ENCODE data around the gene TMEM107.

The TMEM107 gene

DNA sequence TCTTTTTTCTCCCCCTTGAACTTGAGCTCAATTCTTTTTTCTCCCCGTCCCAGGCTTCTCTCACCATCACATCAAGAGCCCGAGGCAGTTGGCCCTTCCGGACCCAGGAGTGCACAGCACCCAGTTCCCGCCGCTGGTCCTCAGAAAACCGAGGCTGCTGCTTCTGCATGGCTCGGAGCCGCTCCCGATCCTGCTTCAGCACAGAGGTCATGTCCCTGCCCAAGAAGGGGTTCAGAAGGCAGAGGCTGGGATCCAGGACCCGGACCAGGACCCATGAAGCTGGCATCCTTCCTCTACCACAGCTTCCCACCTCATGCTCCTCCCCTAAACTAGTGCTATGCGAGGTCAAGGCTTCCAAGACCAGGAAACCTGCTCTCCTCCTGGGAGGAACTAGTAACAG, 34.4 kb downstream of the TMEM107 start:
- TF ChIP-seq, protein P1, sequence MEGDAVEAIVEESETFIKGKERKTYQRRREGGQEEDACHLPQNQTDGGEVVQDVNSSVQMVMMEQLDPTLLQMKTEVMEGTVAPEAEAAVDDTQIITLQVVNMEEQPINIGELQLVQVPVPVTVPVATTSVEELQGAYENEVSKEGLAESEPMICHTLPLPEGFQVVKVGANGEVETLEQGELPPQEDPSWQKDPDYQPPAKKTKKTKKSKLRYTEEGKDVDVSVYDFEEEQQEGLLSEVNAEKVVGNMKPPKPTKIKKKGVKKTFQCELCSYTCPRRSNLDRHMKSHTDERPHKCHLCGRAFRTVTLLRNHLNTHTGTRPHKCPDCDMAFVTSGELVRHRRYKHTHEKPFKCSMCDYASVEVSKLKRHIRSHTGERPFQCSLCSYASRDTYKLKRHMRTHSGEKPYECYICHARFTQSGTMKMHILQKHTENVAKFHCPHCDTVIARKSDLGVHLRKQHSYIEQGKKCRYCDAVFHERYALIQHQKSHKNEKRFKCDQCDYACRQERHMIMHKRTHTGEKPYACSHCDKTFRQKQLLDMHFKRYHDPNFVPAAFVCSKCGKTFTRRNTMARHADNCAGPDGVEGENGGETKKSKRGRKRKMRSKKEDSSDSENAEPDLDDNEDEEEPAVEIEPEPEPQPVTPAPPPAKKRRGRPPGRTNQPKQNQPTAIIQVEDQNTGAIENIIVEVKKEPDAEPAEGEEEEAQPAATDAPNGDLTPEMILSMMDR (IDR thresholded peaks at IDR 0.05; ENCODE audit: insufficient read depth, low read length, missing control alignments): no peak
- POLR2A ChIA-PET: interaction anchor here (3.1 kb wide), 1 partner anchor 9 kb away, joined by 9 read pairs; no protein-coding TSS in a partner anchor
- H3K4me3 ChIP-seq (ENCODE audit: low read depth, low read length): no peak overlapping the region
- CTCF ChIA-PET: interaction anchor here (5.0 kb wide), 1 partner anchor 9 kb away, joined by 38 read pairs; the partner anchor contains the start of gene PER1
- no peak for DNase-seq (ENCODE audit: low read depth, low spot score)

DNA sequence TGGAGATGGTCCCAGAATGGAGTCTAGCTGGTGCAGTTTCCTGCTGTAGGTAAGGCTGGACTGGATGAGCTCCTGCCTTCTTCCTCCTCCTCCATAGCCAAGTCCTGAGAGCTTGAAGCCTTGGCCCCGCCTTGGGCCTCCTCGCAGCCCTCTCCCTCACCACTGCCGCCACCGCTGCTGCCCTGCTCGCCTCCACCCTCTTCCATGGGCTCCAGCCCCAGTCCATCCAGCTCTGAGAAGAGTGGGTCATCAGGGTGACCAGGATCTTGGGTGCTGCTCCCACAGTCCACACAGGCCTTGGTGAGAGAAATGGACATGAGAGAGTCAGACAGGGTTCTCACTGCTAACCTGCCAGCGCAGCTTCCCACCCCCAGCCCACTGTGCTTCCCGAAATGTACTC, 35.1 kb downstream of the TMEM107 start:
- POLR2A ChIA-PET: interaction anchor here (3.1 kb wide), 1 partner anchor 10 kb away, joined by 9 read pairs; no protein-coding TSS in a partner anchor

DNA sequence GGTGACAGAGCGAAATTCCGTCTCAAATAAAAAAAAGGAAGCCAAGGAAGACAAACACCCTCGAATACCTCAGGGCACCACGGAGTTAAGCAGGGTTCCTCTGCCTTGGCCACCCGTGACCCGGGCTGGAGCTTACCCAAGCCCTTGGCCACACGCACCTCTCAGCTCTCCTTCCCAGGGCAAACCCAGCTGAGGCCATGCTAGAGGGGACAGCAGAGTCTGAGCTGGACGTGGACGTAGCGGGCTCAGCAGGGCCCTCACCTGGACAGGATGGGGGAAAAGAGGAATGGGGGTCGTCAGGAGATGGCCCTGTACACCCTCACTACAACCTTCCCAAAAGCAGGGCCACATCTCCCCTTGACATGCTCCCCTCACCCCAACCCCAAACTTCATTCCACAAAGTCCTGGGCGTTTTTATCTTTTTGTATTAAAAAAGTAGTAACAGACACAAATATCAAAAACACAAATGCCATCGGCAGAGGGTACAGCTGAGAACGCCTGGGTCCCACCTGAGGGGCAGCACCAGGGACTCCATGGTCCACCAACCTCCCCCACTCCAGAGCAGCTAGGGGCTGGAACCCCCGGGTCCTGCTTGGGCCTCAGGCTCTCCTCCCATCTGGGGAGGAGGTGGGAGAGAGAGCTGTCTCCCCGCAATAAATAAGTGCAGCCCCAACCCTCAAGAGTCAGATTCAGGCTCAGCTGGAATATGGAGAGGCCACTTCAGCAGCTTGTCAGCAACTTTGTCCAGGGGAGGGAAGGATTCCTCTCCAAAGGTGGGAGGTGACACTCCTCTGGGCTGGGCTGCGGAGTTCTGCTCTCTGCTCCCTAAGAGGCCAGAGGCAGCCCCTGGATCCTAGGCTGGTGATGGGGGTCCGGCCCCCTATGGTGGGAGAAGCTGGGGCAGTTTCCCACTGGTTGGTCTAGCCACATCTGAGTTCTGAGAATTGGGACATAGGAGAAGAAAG, 35.8 kb downstream of the TMEM107 start:
- CTCF ChIA-PET: interaction anchor here (0.8 to 5.0 kb wide), 8 partner anchors 10 to 67 kb away, joined by 3 to 49 read pairs (median 4); partner anchors contain the start of genes ALOXE3 and PER1
- no peak overlapping the region for H3K4me3 ChIP-seq (ENCODE audit: low read depth, low read length)
- POLR2A ChIA-PET: interaction anchor here (1.6 to 3.1 kb wide), 2 partner anchors 10 to 13 kb away, joined by 4 to 9 read pairs; no protein-coding TSS in a partner anchor
- TF ChIP-seq, protein P1 (IDR thresholded peaks at IDR 0.05; ENCODE audit: insufficient read depth, low read length, missing control alignments): no peak
- DNase-seq (ENCODE audit: low read depth, low spot score): no peak

More for the DNA sequence above, 35.1 kb downstream of the TMEM107 start:
- no peak for DNase-seq (ENCODE audit: low read depth, low spot score)
- H3K4me3 ChIP-seq (ENCODE audit: low read depth, low read length): no peak overlapping the region
- TF ChIP-seq, protein P1 (IDR thresholded peaks at IDR 0.05; ENCODE audit: insufficient read depth, low read length, missing control alignments): no peak
- CTCF ChIA-PET: interaction anchor here (0.8 to 5.0 kb wide), 4 partner anchors 10 to 48 kb away, joined by 3 to 38 read pairs (median 22); partner anchors contain the start of genes ALOXE3 and PER1

DNA sequence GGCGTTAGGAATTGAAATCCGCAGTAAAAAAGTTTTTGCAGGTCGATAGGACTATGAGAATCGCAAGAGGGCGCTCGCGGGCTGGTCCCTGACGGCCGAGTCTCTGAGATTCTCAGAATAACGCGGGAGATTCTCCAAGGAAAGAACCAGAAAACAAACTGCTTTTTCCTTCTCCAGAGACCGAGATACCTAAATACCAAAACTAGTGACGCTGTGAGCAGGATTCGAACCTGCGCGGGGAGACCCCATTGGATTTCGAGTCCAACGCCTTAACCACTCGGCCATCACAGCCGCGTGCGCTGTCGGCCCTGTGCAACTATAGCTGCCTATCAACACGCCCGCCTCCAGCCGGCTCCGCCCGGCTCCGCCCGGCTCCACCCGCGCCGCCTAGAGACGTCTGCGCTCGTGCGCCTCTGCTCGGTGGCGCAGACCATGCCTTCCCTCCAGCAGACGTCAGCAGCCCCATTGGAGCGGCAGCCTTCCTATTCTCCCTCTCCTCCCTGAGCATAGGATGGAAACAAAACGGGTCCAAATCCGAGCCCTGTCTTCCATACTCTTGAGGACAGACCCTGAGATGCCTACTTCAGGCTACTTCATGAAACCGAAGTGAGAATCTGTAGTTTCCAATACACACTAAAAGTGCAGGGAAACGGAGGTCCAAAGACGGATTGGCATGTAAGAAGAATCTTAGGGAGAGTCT, 37.4 kb downstream of the TMEM107 start:
- TF ChIP-seq, protein P1 (IDR thresholded peaks at IDR 0.05; ENCODE audit: insufficient read depth, low read length, missing control alignments): peak; percentile 79
- POLR2A ChIA-PET: interaction anchor here (0.5 to 3.1 kb wide), 6 partner anchors 10 to 29 kb away, joined by 3 to 9 read pairs (median 4); partner anchors contain the start of gene PER1
- CTCF ChIA-PET: interaction anchor here (0.7 to 5.0 kb wide), 24 partner anchors 11 to 159 kb away, joined by 3 to 49 read pairs (median 4); partner anchors contain the start of genes ALOXE3, HES7 and PER1
- DNase-seq (ENCODE audit: low read depth, low spot score): peak; percentile 85
- H3K4me3 ChIP-seq (ENCODE audit: low read depth, low read length): peak overlapping the region; percentile 65

DNA sequence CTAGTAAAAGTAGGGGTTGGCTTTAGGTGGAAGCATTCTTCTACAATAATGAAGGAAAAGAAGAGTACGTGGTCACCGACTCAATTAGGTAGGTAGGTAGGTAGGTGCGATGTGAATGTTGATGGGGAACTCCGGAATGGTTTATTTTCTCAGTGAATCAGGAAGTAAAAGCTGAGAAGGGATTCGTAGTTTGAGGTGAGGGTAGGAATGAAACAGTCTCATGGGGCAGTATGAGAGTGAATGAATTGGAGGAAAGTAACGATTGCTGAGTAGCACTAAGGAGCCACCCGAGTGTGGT, 37.9 kb downstream of the TMEM107 start:
- TF ChIP-seq, protein P1 (IDR thresholded peaks at IDR 0.05; ENCODE audit: insufficient read depth, low read length, missing control alignments): no peak
- no peak for DNase-seq (ENCODE audit: low read depth, low spot score)
- ChIA-PET POLR2A (interaction anchor here (1.0 to 1.1 kb wide), 2 partner anchors 13 to 14 kb away, joined by 3 to 4 read pairs; partner anchors contain the start of gene PER1), CTCF (interaction anchor here (0.7 to 5.0 kb wide), 26 partner anchors 11 to 163 kb away, joined by 3 to 49 read pairs (median 4); partner anchors contain the start of genes ALOXE3, HES7, PER1 and TMEM107)
- peak overlapping the region; percentile 46 for H3K4me3 ChIP-seq (ENCODE audit: low read depth, low read length)
